ENCODE data around the gene PLAC8L1. TPM values are rescaled to one million over a fixed set of nuclear protein-coding genes. Genes with fewer than 3 reads are reported as not detected.

Gene PLAC8L1
- total and polyA plus RNA-seq, 2 donors, result 0.24 to 1.5 TPM

- Histone ChIP-seq H3K27ac (ENCODE audit: low read depth in 1 of 2, low read length in 1 of 2) (no peak overlapping the region), H3K9me3 (ENCODE audit: control insufficient read depth in 2 of 2, insufficient read depth in 1 of 2, low read length in 1 of 2) (no peaks in the 10 kb centered on the region), H3K27me3 (ENCODE audit: control insufficient read depth in 2 of 2, insufficient read depth in 1 of 2, low read length in 1 of 2) (no peaks in the 10 kb centered on the region), H3K4me3 (ENCODE audit: low read length in 2 of 2) (no peak overlapping the region), H3K4me1 (ENCODE audit: control insufficient read depth in 2 of 2, insufficient read depth in 2 of 2, low read length in 2 of 2) (no peaks in the 10 kb centered on the region), H3K36me3 (ENCODE audit: control insufficient read depth in 2 of 2, insufficient read depth in 2 of 2, low read length in 1 of 2) (no peaks in the 10 kb centered on the region)
- 92% methylated on average over 5 of the region's 5 CpGs for WGBS
- DNase-seq (ENCODE audit: low read depth in 6 of 9, low spot score in 9 of 9), result no peak
Measured at GRCh38 chr5:146042628-146043279, 62.6 kb downstream of the PLAC8L1 start.

DNA sequence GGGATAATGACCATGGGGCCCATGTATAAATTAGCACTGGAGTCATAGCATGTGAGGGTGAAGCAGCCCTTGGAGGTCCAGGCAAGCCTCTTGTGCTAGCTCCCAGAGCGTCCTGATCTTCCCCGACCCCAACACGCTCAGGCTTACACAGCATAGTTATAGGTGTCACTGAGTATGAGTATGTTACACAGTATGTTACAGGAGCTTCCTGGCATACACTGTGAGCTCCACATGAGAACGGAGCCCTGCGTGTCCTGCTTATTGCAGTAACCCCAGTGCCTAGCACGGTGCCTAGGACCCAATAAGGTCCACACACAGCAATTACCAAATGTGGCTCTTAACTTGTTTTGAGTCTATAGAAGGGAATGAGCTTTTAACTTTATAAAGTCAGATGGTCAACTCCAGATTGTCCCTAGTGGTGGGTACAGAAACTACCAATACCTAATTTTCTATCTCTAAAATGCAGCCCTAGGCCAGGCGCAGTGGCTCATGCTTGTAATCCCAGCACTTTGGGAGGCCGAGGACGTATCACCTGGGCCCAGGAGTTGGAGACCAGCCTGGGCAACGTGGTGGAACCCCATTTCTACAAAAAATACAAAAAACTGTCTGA is 64.1 kb downstream of the PLAC8L1 start:
- WGBS, result 94% methylated on average over 10 of the region's 10 CpGs
- no peaks in the 10 kb centered on the region for H3K4me1 ChIP-seq (ENCODE audit: control insufficient read depth in 2 of 2, insufficient read depth in 2 of 2, low read length in 2 of 2)
- H3K9me3 ChIP-seq (ENCODE audit: control insufficient read depth in 2 of 2, insufficient read depth in 1 of 2, low read length in 1 of 2), result no peaks in the 10 kb centered on the region
- H3K27me3 ChIP-seq (ENCODE audit: control insufficient read depth in 2 of 2, insufficient read depth in 1 of 2, low read length in 1 of 2), result no peaks in the 10 kb centered on the region
- H3K27ac ChIP-seq (ENCODE audit: low read depth in 1 of 2, low read length in 1 of 2), result no peak overlapping the region
- no peaks in the 10 kb centered on the region for H3K36me3 ChIP-seq (ENCODE audit: control insufficient read depth in 2 of 2, insufficient read depth in 2 of 2, low read length in 1 of 2)
- DNase-seq (ENCODE audit: low read depth in 6 of 9, low spot score in 9 of 9), result no peak
- H3K4me3 ChIP-seq (ENCODE audit: low read length in 2 of 2), result no peak overlapping the region

GRCh38 chr5:146040527-146040926 is 64.8 kb downstream of the PLAC8L1 start:
- H3K4me1 ChIP-seq (ENCODE audit: control insufficient read depth in 2 of 2, insufficient read depth in 2 of 2, low read length in 2 of 2), result no peaks in the 10 kb centered on the region
- H3K4me3 ChIP-seq (ENCODE audit: low read length in 2 of 2), result no peak overlapping the region
- H3K36me3 ChIP-seq (ENCODE audit: control insufficient read depth in 2 of 2, insufficient read depth in 2 of 2, low read length in 1 of 2), result no peaks in the 10 kb centered on the region
- H3K27me3 ChIP-seq (ENCODE audit: control insufficient read depth in 2 of 2, insufficient read depth in 1 of 2, low read length in 1 of 2), result no peaks in the 10 kb centered on the region
- no peak for DNase-seq (ENCODE audit: low read depth in 6 of 9, low spot score in 9 of 9)
- no peaks in the 10 kb centered on the region for H3K9me3 ChIP-seq (ENCODE audit: control insufficient read depth in 2 of 2, insufficient read depth in 1 of 2, low read length in 1 of 2)
- WGBS, result 61% methylated on average over 3 of the region's 3 CpGs
- no peak overlapping the region for H3K27ac ChIP-seq (ENCODE audit: low read depth in 1 of 2, low read length in 1 of 2)

- no peaks in the 10 kb centered on the region for H3K27me3 ChIP-seq (ENCODE audit: control insufficient read depth in 2 of 2, insufficient read depth in 1 of 2, low read length in 1 of 2)
- H3K27ac ChIP-seq (ENCODE audit: low read depth in 1 of 2, low read length in 1 of 2), result no peak overlapping the region
- no peaks in the 10 kb centered on the region for H3K4me1 ChIP-seq (ENCODE audit: control insufficient read depth in 2 of 2, insufficient read depth in 2 of 2, low read length in 2 of 2)
- H3K9me3 ChIP-seq (ENCODE audit: control insufficient read depth in 2 of 2, insufficient read depth in 1 of 2, low read length in 1 of 2), result no peaks in the 10 kb centered on the region
- H3K36me3 ChIP-seq (ENCODE audit: control insufficient read depth in 2 of 2, insufficient read depth in 2 of 2, low read length in 1 of 2), result no peaks in the 10 kb centered on the region
- DNase-seq (ENCODE audit: low read depth in 6 of 9, low spot score in 9 of 9), result no peak
- no peak overlapping the region for H3K4me3 ChIP-seq (ENCODE audit: low read length in 2 of 2)
- 77% methylated on average over 3 of the region's 3 CpGs for WGBS
Measured at GRCh38 chr5:146039420-146039819, 66.0 kb downstream of the PLAC8L1 start.

DNA sequence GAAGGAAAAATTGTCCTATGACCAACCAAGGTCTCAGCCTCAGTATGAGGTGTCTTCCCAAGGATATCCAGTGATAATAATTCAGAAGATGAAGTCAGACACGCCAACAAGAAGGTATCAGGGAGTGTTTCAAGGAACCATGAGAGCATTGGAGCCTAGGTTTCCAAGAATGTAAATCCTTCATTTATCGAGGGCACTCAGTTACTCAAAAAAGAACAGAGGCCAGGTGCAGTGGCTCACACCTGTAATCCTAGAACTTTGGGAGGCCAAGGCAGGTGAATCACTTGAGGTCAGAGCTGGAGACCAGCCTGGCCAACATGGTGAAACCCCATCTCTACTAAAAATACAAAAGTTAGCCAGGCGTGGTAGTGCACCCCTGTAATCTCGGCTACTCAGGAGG is 70.8 kb downstream of the PLAC8L1 start:
- H3K36me3 ChIP-seq (ENCODE audit: control insufficient read depth in 2 of 2, insufficient read depth in 2 of 2, low read length in 1 of 2), result no peaks in the 10 kb centered on the region
- no peaks in the 10 kb centered on the region for H3K4me1 ChIP-seq (ENCODE audit: control insufficient read depth in 2 of 2, insufficient read depth in 2 of 2, low read length in 2 of 2)
- no peaks in the 10 kb centered on the region for H3K27me3 ChIP-seq (ENCODE audit: control insufficient read depth in 2 of 2, insufficient read depth in 1 of 2, low read length in 1 of 2)
- H3K9me3 ChIP-seq (ENCODE audit: control insufficient read depth in 2 of 2, insufficient read depth in 1 of 2, low read length in 1 of 2), result no peaks in the 10 kb centered on the region
- WGBS, result 93% methylated on average over 4 of the region's 4 CpGs
- H3K27ac ChIP-seq (ENCODE audit: low read depth in 1 of 2, low read length in 1 of 2), result no peak overlapping the region
- no peak for DNase-seq (ENCODE audit: low read depth in 6 of 9, low spot score in 9 of 9)
- no peak overlapping the region for H3K4me3 ChIP-seq (ENCODE audit: low read length in 2 of 2)

Other genes starting within 250 kb of the PLAC8L1 start
- 0.05 TPM for gene GRXCR2, start 232.6 kb downstream of the PLAC8L1 start, total RNA-seq
- gene GRXCR2, start 232.6 kb downstream of the PLAC8L1 start, polyA plus RNA-seq, result 0.05 TPM
- gene SH3RF2, start 169.0 kb downstream of the PLAC8L1 start, total RNA-seq, result 0.76 TPM
- 2.4 TPM for gene SH3RF2, start 169.0 kb downstream of the PLAC8L1 start, polyA plus RNA-seq
- gene LARS1, start 77.1 kb upstream of the PLAC8L1 start, total RNA-seq, result 66.6 TPM
- gene LARS1, start 77.1 kb upstream of the PLAC8L1 start, polyA plus RNA-seq, result 57.4 TPM
- 17.8 TPM for gene RBM27, start 98.0 kb upstream of the PLAC8L1 start, total RNA-seq
- 13.1 TPM for gene RBM27, start 98.0 kb upstream of the PLAC8L1 start, polyA plus RNA-seq
- 0.09 TPM for gene POU4F3, start 233.3 kb upstream of the PLAC8L1 start, total RNA-seq
- 0.25 TPM for gene POU4F3, start 233.3 kb upstream of the PLAC8L1 start, polyA plus RNA-seq

All from thymus (tissue), 11 donors.